Measurements from ENCODE around the gene ATP6V1B1. TPM values are rescaled to one million over a fixed set of nuclear protein-coding genes. Genes with fewer than 3 reads are reported as not detected.

The ATP6V1B1 gene
- total RNA-seq, 6 experiments from 2014 or later = 0.44 TPM; not detected in 5

DNA sequence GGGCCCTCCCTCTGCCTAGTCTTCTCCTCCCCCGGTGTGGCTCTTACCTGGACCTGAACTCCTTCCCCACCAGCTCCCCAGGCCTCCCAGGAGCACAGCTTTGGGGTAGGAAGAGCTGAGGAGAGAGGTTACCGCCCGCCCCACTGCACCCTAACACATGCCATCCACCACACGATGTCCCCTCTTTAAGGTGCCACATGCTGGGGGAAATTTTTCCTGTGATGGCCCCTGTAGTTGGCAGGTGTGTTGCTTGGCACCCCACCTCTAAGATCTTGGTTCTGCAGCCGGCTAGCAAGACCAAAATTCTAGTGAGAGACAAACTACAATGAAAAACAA is 65.9 kb downstream of the ATP6V1B1 start:
- no peaks in the 10 kb centered on the region for H3K4me1 ChIP-seq
- H3K27ac ChIP-seq = no peak overlapping the region
- intact Hi-C loops (cut with DNase I) = no loop called here
- H3K36me3 ChIP-seq = no peaks in the 10 kb centered on the region
- 70% methylated on average over 2 of the region's 5 CpGs for WGBS (ENCODE audit: insufficient coverage, low coverage, low lambda C conversion rate, missing lambda C conversion rate)
- ATAC-seq (no peak), DNase-seq (no peak)
- no peak overlapping the region for H3K4me3 ChIP-seq
- TF ChIP-seq CTCF (IDR thresholded peaks at IDR 0.05) = no peak
- TF ChIP-seq POLR2A (IDR thresholded peaks at IDR 0.05) = no peak
- no peaks in the 10 kb centered on the region for H3K9me3 ChIP-seq
- no peaks in the 10 kb centered on the region for H3K27me3 ChIP-seq

- ATAC-seq (no peak), DNase-seq (no peak)
- Histone ChIP-seq H3K27ac (no peak overlapping the region), H3K27me3 (no peaks in the 10 kb centered on the region), H3K4me1 (no peaks in the 10 kb centered on the region), H3K9me3 (no peaks in the 10 kb centered on the region), H3K36me3 (no peaks in the 10 kb centered on the region), H3K4me3 (no peak overlapping the region)
- WGBS (ENCODE audit: insufficient coverage, low coverage, low lambda C conversion rate, missing lambda C conversion rate) = 25% methylated on average over 5 of the region's 11 CpGs
- no peak for TF ChIP-seq CTCF (IDR thresholded peaks at IDR 0.05)
- TF ChIP-seq POLR2A (IDR thresholded peaks at IDR 0.05) = no peak
- intact Hi-C loops (cut with DNase I) = no loop called here
These were observed 66.4 kb downstream of the ATP6V1B1 start for GRCh38 chr2:71001981-71002570.

DNA sequence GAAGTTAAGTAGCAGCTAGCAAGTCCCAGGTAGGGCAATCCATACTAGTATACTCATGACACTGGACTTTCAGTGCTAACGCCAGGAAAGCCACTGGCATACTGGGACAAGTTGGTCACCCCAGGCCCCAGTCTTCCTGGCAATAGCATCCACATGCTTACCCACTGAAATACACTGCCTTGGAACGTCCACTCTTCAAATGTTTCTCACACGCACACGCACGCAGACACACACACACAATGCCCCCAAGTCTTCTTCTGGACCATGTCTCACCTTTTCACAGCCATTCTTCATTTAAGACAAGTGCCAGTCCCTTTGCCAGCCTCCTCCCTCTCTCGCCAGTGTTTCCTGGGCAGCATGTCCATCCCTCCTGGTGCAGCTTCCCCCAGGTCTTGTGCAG is 67.7 kb downstream of the ATP6V1B1 start:
- Histone ChIP-seq H3K4me3 (no peak overlapping the region), H3K27me3 (no peaks in the 10 kb centered on the region), H3K4me1 (no peaks in the 10 kb centered on the region), H3K36me3 (no peaks in the 10 kb centered on the region), H3K9me3 (no peaks in the 10 kb centered on the region), H3K27ac (no peak overlapping the region)
- WGBS (ENCODE audit: insufficient coverage, low coverage, low lambda C conversion rate, missing lambda C conversion rate) = 82% methylated on average over 6 of the region's 6 CpGs
- DNase-seq (no peak), ATAC-seq (no peak)
- intact Hi-C loops (cut with DNase I) = no loop called here
- TF ChIP-seq CTCF (IDR thresholded peaks at IDR 0.05) (no peak), POLR2A (IDR thresholded peaks at IDR 0.05) (no peak)

DNA sequence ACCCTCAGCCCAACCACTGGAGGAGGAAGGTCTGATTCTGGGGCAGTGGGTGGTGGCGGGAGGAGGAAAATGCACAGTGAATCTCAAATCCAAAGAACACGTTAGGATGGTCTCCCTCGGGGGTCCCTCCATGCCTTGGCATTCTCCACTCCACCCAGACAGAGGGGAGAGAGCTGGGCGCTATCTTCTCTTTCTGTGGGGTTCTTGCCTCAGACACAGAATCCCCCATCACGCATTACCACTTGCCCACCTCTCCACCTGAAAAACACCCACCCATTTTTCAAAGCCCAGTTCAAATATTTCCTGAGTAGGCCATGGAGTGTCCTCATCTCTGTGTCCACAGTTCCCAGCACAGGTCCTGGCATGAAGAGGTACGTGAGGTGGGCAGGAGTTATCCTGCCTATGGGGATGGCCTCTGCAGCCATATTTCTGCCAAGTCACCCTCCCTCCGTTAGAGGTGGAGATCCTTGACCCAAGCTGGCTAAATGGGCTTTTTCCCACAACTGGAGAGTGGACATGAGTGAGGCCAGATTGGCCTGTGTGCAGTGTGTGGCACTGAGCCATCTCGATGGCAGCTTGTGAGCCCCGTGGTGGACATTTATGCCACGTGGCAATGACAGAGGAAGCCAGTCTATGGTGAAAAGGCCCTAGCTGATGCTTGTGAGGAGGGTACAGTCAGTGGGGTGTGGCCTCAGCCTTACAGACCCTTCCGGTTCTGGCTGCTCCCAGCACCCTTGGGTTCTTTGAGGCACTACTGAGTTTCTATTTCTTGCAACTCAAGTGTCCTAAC is 68.5 kb downstream of the ATP6V1B1 start:
- Histone ChIP-seq H3K36me3 (no peaks in the 10 kb centered on the region), H3K9me3 (no peaks in the 10 kb centered on the region), H3K4me1 (no peaks in the 10 kb centered on the region), H3K27ac (no peak overlapping the region), H3K27me3 (no peaks in the 10 kb centered on the region), H3K4me3 (no peak overlapping the region)
- intact Hi-C loops (cut with DNase I) = no loop called here
- ATAC-seq (no peak), DNase-seq (no peak)
- WGBS (ENCODE audit: insufficient coverage, low coverage, low lambda C conversion rate, missing lambda C conversion rate) = 70% methylated on average over 10 of the region's 11 CpGs
- TF ChIP-seq POLR2A (IDR thresholded peaks at IDR 0.05) (no peak), CTCF (IDR thresholded peaks at IDR 0.05) (no peak)
